Pancreas (tissue), 10 donors: ENCODE data around the gene TNFRSF8. TPM values are rescaled to one million over a fixed set of nuclear protein-coding genes. Genes with fewer than 3 reads are reported as not detected.

Source experiments
- ATAC-seq, 4 donors: fragments of 200-7000 bp; cut with Tn5 transposase; one replicate each; pipeline versions ENCODE4 v1.8.0 to v1.9.1; 2020; ENCODE audit warnings: mild to moderate bottlenecking in 4 of 4, moderate library complexity in 4 of 4
- DNase-seq, 6 donors: peaks; one replicate each; pipeline ENCODE4 v3.0.0-alpha.2; 2020
- FAIRE-seq: peaks from 2 replicates; lab custom pipeline; 2012; peaks lifted over from hg19 to GRCh38; lab: Jason Lieb, UNC
- H3K27ac ChIP-seq, 4 donors: fragments of 200-600 bp; sonication (generic); 1 replicate in 3 of 4; 2 replicates in 1 of 4; pipeline versions ENCODE4 v1.5.0 to v1.8.0; 2020
- H3K27me3 ChIP-seq, 4 donors: fragments of 200-600 bp; one replicate each; pipeline ENCODE4 v1.8.0; 2021
- H3K36me3 ChIP-seq, 3 donors: fragments of 200-600 bp; sonication (generic) in 1 of 3; one replicate each; pipeline versions ENCODE4 v1.5.0 to v1.8.0; 2020 to 2021
- H3K4me1 ChIP-seq, 3 donors: fragments of 200-600 bp; one replicate each; pipeline ENCODE4 v1.8.0; 2021
- H3K4me3 ChIP-seq, 4 donors: fragments of 200-600 bp; sonication (generic) in 2 of 4; one replicate each; pipeline versions ENCODE4 v1.5.0 to v1.8.0; 2020 to 2021
- H3K9me3 ChIP-seq, 4 donors: fragments of 200-600 bp; one replicate each; pipeline ENCODE4 v1.8.0; 2021
- CTCF ChIP-seq, 4 donors: fragments of 200-600 bp; sonication (generic) in 3 of 4; IDR thresholded peaks; one replicate each; pipeline versions ENCODE4 v1.5.0 to v1.8.0; 2021; ENCODE audit warnings: antibody characterized with exemption in 4 of 4
- WGBS, 2 donors: extraction: QIAGEN DNeasy Blood & Tissue Kit; methylation state at CpG; one replicate each; pipeline ENCODE4 v1.1.7; 2013; 5-methylcytosine and 5-hydroxymethylcytosine counted together
- intact Hi-C, 3 donors: fragments of 100-400 bp; cut with DNase I; formaldehyde crosslinking; loops; one replicate each; pipeline versions ENCODE4 v1.11.1 to v1.14.2; 2022
- polyA plus RNA-seq, 2 donors: library from polyadenylated mRNA; stranded (reverse); fragments of 200-250 nt; gene quantifications; one replicate each; pipeline ENCODE4 v1.2.3, GENCODE V29; 2013
- total RNA-seq, 6 donors: library from RNA; stranded (reverse); fragmentation: NEBNext Ultra II Directional in 4 of 6; extraction: Animal tissue kit (Norgen Biotek cat#: 25700) in 4 of 6; gene quantifications; one replicate each; pipeline versions ENCODE4 v1.2.1 to v1.2.4, GENCODE V29; 2021 to 2023
- donor health status: healthy with polysubstance abuse.
- donor health status: DM: no; HTN: no; CAD: no; lungs with moderate emphysema.
- donor health status: DM: no; HTN: no; CAD: no.
- donor health status: control.
- donor health status: control.
- donor health status: Bipolar disorder and iron deficiency.
- donor health status: DM: yes; HTN: yes; CAD: no.
- donor health status: DM: no; HTN: no; CAD: no.
- donor health status: DM: no; HTN: no; CAD: no.
- donor health status: DM: yes; HTN: yes; CAD: no.

TNFRSF8 gene
- total and polyA plus RNA-seq, 8 donors: 0.08 to 0.72 (median 0.25) TPM; not detected in 1

GRCh38 chr1:12179676-12180075 is 116.6 kb downstream of the TNFRSF8 start:
- Histone ChIP-seq H3K4me1 (peaks cover 0 to 3% (median 0%) of the 10 kb centered on the region in 3 donors), H3K9me3 (no peaks in the 10 kb centered on the region), H3K36me3 (no peaks in the 10 kb centered on the region), H3K27me3 (no peaks in the 10 kb centered on the region), H3K27ac (peak overlapping the region in 2 of 4 donors; percentile 2 to 65), H3K4me3 (no peak overlapping the region)
- WGBS, 2 donors: 74 to 83% methylated on average over 8 of the region's 8 CpGs
- intact Hi-C loops: no loop called here
- no peak for TF ChIP-seq CTCF (IDR thresholded peaks at IDR 0.05)
- ATAC-seq (no peak), FAIRE-seq (no peak), DNase-seq (no peak)

GRCh38 chr1:12180315-12180714 is 117.2 kb downstream of the TNFRSF8 start:
- H3K4me1 ChIP-seq: peaks cover 0 to 8% (median 0%) of the 10 kb centered on the region in 3 donors
- no peaks in the 10 kb centered on the region for H3K36me3 ChIP-seq
- peak in 2 of 4 donors; percentile 34 for ATAC-seq
- peak overlapping the region in 2 of 4 donors; percentile 15 to 65 for H3K27ac ChIP-seq
- no peaks in the 10 kb centered on the region for H3K27me3 ChIP-seq
- intact Hi-C loops: no loop called here
- H3K4me3 ChIP-seq: no peak overlapping the region
- no peak for FAIRE-seq
- WGBS, 2 donors: 64 to 74% methylated on average over 10 of the region's 10 CpGs
- no peak for TF ChIP-seq CTCF (IDR thresholded peaks at IDR 0.05)
- H3K9me3 ChIP-seq: no peaks in the 10 kb centered on the region
- peak in 1 of 6 donors; percentile 72 for DNase-seq

- 71 to 72% methylated on average over 7 of the region's 7 CpGs for WGBS, 2 donors
- intact Hi-C loops: no loop called here
- H3K36me3 ChIP-seq: no peaks in the 10 kb centered on the region
- ATAC-seq (no peak), DNase-seq (no peak), FAIRE-seq (no peak)
- peaks cover 0 to 8% (median 0%) of the 10 kb centered on the region in 3 donors for H3K4me1 ChIP-seq
- no peaks in the 10 kb centered on the region for H3K27me3 ChIP-seq
- no peaks in the 10 kb centered on the region for H3K9me3 ChIP-seq
- no peak overlapping the region for H3K4me3 ChIP-seq
- TF ChIP-seq CTCF (IDR thresholded peaks at IDR 0.05): no peak
- peak overlapping the region in 2 of 4 donors; percentile 15 to 53 for H3K27ac ChIP-seq
Observed at GRCh38 chr1:12180903-12181302, 117.8 kb downstream of the TNFRSF8 start.

- H3K9me3 ChIP-seq: no peaks in the 10 kb centered on the region
- 77 to 83% methylated on average over 7 of the region's 7 CpGs for WGBS, 2 donors
- DNase-seq: no peak
- H3K27me3 ChIP-seq: no peaks in the 10 kb centered on the region
- intact Hi-C loops: no loop called here
- FAIRE-seq: no peak
- H3K36me3 ChIP-seq: no peaks in the 10 kb centered on the region
- TF ChIP-seq CTCF (IDR thresholded peaks at IDR 0.05): no peak
- ATAC-seq: no peak
- H3K27ac ChIP-seq: peak overlapping the region in 1 of 4 donors; percentile 53
- no peak overlapping the region for H3K4me3 ChIP-seq
- peaks cover 0 to 8% (median 0%) of the 10 kb centered on the region in 3 donors for H3K4me1 ChIP-seq
Observed at GRCh38 chr1:12181568-12181967, 118.5 kb downstream of the TNFRSF8 start.

- no peaks in the 10 kb centered on the region for H3K9me3 ChIP-seq
- intact Hi-C loops: no loop called here
- WGBS, 2 donors: 43 to 47% methylated on average over 4 of the region's 4 CpGs
- no peak for TF ChIP-seq CTCF (IDR thresholded peaks at IDR 0.05)
- H3K27ac ChIP-seq: peak overlapping the region in 1 of 4 donors; percentile 27
- DNase-seq: no peak
- H3K4me3 ChIP-seq: no peak overlapping the region
- FAIRE-seq: no peak
- no peaks in the 10 kb centered on the region for H3K27me3 ChIP-seq
- H3K36me3 ChIP-seq: no peaks in the 10 kb centered on the region
- peaks cover 0 to 8% (median 0%) of the 10 kb centered on the region in 3 donors for H3K4me1 ChIP-seq
- ATAC-seq: no peak
Observed at GRCh38 chr1:12182410-12182984, 119.4 kb downstream of the TNFRSF8 start.
